ENCODE results near the gene HSD17B12.

HSD17B12 gene

GRCh38 chr11:43685440-43685839, 4.9 kb downstream of the HSD17B12 start:
- in situ Hi-C loops (cut with HindIII; ENCODE audit: low pct_ligation_motif_present, low pct_unique_long_range_greater_than_20kb, low sequenced_read_pairs) = no loop called here
- DNase-seq = no peak

GRCh38 chr11:43686207-43686606, 5.7 kb downstream of the HSD17B12 start:
- no peak for DNase-seq
- in situ Hi-C loops (cut with HindIII; ENCODE audit: low pct_ligation_motif_present, low pct_unique_long_range_greater_than_20kb, low sequenced_read_pairs) = no loop called here

- no peak for DNase-seq
- in situ Hi-C loops (cut with HindIII; ENCODE audit: low pct_ligation_motif_present, low pct_unique_long_range_greater_than_20kb, low sequenced_read_pairs) = no loop called here
Observed at GRCh38 chr11:43687120-43687791, 6.7 kb downstream of the HSD17B12 start.

GRCh38 chr11:43688394-43688793, 7.9 kb downstream of the HSD17B12 start:
- in situ Hi-C loops (cut with HindIII; ENCODE audit: low pct_ligation_motif_present, low pct_unique_long_range_greater_than_20kb, low sequenced_read_pairs) = no loop called here
- DNase-seq = no peak

- in situ Hi-C loops (cut with HindIII; ENCODE audit: low pct_ligation_motif_present, low pct_unique_long_range_greater_than_20kb, low sequenced_read_pairs) = no loop called here
- DNase-seq = no peak
Observed at GRCh38 chr11:43689167-43689566, 8.6 kb downstream of the HSD17B12 start.

GRCh38 chr11:43690929-43691725, 10.6 kb downstream of the HSD17B12 start:
- in situ Hi-C loops (cut with HindIII; ENCODE audit: low pct_ligation_motif_present, low pct_unique_long_range_greater_than_20kb, low sequenced_read_pairs) = no loop called here
- DNase-seq = no peak

- DNase-seq = no peak
- in situ Hi-C loops (cut with HindIII; ENCODE audit: low pct_ligation_motif_present, low pct_unique_long_range_greater_than_20kb, low sequenced_read_pairs) = no loop called here
Observed at GRCh38 chr11:43691806-43692205, 11.3 kb downstream of the HSD17B12 start.

- in situ Hi-C loops (cut with HindIII; ENCODE audit: low pct_ligation_motif_present, low pct_unique_long_range_greater_than_20kb, low sequenced_read_pairs) = no loop called here
- no peak for DNase-seq
Observed at GRCh38 chr11:43693069-43693468, 12.5 kb downstream of the HSD17B12 start.

GRCh38 chr11:43693731-43694130, 13.2 kb downstream of the HSD17B12 start:
- DNase-seq = no peak
- in situ Hi-C loops (cut with HindIII; ENCODE audit: low pct_ligation_motif_present, low pct_unique_long_range_greater_than_20kb, low sequenced_read_pairs) = no loop called here

- in situ Hi-C loops (cut with HindIII; ENCODE audit: low pct_ligation_motif_present, low pct_unique_long_range_greater_than_20kb, low sequenced_read_pairs) = no loop called here
- DNase-seq = no peak
Observed at GRCh38 chr11:43694477-43694876, 13.9 kb downstream of the HSD17B12 start.

- DNase-seq = no peak
- in situ Hi-C loops (cut with HindIII; ENCODE audit: low pct_ligation_motif_present, low pct_unique_long_range_greater_than_20kb, low sequenced_read_pairs) = no loop called here
Observed at GRCh38 chr11:43697679-43698078, 17.1 kb downstream of the HSD17B12 start.

- no peak for DNase-seq
- in situ Hi-C loops (cut with HindIII; ENCODE audit: low pct_ligation_motif_present, low pct_unique_long_range_greater_than_20kb, low sequenced_read_pairs) = no loop called here
Observed at GRCh38 chr11:43699870-43700269, 19.3 kb downstream of the HSD17B12 start.

GRCh38 chr11:43706631-43707030, 26.1 kb downstream of the HSD17B12 start:
- no peak for DNase-seq
- in situ Hi-C loops (cut with HindIII; ENCODE audit: low pct_ligation_motif_present, low pct_unique_long_range_greater_than_20kb, low sequenced_read_pairs) = no loop called here

GRCh38 chr11:43708776-43709175, 28.2 kb downstream of the HSD17B12 start:
- DNase-seq = peak; percentile 2
- in situ Hi-C loops (cut with HindIII; ENCODE audit: low pct_ligation_motif_present, low pct_unique_long_range_greater_than_20kb, low sequenced_read_pairs) = no loop called here

- no peak for DNase-seq
- in situ Hi-C loops (cut with HindIII; ENCODE audit: low pct_ligation_motif_present, low pct_unique_long_range_greater_than_20kb, low sequenced_read_pairs) = no loop called here
Observed at GRCh38 chr11:43709689-43710088, 29.2 kb downstream of the HSD17B12 start.

- in situ Hi-C loops (cut with HindIII; ENCODE audit: low pct_ligation_motif_present, low pct_unique_long_range_greater_than_20kb, low sequenced_read_pairs) = no loop called here
- no peak for DNase-seq
Observed at GRCh38 chr11:43712676-43713075, 32.1 kb downstream of the HSD17B12 start.

GRCh38 chr11:43718373-43718772, 37.8 kb downstream of the HSD17B12 start:
- in situ Hi-C loops (cut with HindIII; ENCODE audit: low pct_ligation_motif_present, low pct_unique_long_range_greater_than_20kb, low sequenced_read_pairs) = no loop called here

GRCh38 chr11:43723617-43724016, 43.1 kb downstream of the HSD17B12 start:
- DNase-seq = no peak
- in situ Hi-C loops (cut with HindIII; ENCODE audit: low pct_ligation_motif_present, low pct_unique_long_range_greater_than_20kb, low sequenced_read_pairs) = no loop called here

More at GRCh38 chr11:43718373-43718772, 37.8 kb downstream of the HSD17B12 start:
- DNase-seq = no peak

GRCh38 chr11:43732225-43732624, 51.7 kb downstream of the HSD17B12 start:
- no peak for DNase-seq
- in situ Hi-C loops (cut with HindIII; ENCODE audit: low pct_ligation_motif_present, low pct_unique_long_range_greater_than_20kb, low sequenced_read_pairs) = no loop called here

GRCh38 chr11:43734256-43734655, 53.7 kb downstream of the HSD17B12 start:
- in situ Hi-C loops (cut with HindIII; ENCODE audit: low pct_ligation_motif_present, low pct_unique_long_range_greater_than_20kb, low sequenced_read_pairs) = no loop called here
- DNase-seq = no peak

Measured in ACHN (cell line).